Stimulated activated CD8-positive, alpha-beta memory T cell treated with anti-CD3 and anti-CD28 coated beads, Interleukin-4, amount 100 ng/mL, for 24 hours (primary cell): ENCODE results near the gene C9orf78.

Experiments
- DNase-seq: peaks from one replicate; pipeline ENCODE4 v3.0.0-alpha.2; 2020; ENCODE audit warnings: low read depth

The C9orf78 gene

GRCh38 chr9:129868023-129868871 is 33.2 kb upstream of the C9orf78 start:
- no peak for DNase-seq

GRCh38 chr9:129867136-129868022 is 32.3 kb upstream of the C9orf78 start:
- no peak for DNase-seq

GRCh38 chr9:129866394-129867135 is 31.5 kb upstream of the C9orf78 start:
- DNase-seq = no peak

GRCh38 chr9:129865668-129866320 is 30.7 kb upstream of the C9orf78 start:
- DNase-seq = no peak

- DNase-seq = no peak
Measured at GRCh38 chr9:129864991-129865647, 30.0 kb upstream of the C9orf78 start.

- DNase-seq = peak; percentile 42
Measured at GRCh38 chr9:129863059-129863690, 28.1 kb upstream of the C9orf78 start.

GRCh38 chr9:129861447-129861827 is 26.4 kb upstream of the C9orf78 start:
- DNase-seq = no peak

GRCh38 chr9:129860653-129861446 is 25.8 kb upstream of the C9orf78 start:
- DNase-seq = no peak

- DNase-seq = no peak
Measured at GRCh38 chr9:129858167-129858962, 23.3 kb upstream of the C9orf78 start.

- DNase-seq = no peak
Measured at GRCh38 chr9:129857207-129857606, 22.1 kb upstream of the C9orf78 start.

- DNase-seq = no peak
Measured at GRCh38 chr9:129854588-129855110, 19.6 kb upstream of the C9orf78 start.

GRCh38 chr9:129853614-129854013 is 18.5 kb upstream of the C9orf78 start:
- DNase-seq = no peak

GRCh38 chr9:129852579-129852978 is 17.5 kb upstream of the C9orf78 start:
- DNase-seq = no peak

GRCh38 chr9:129851821-129852220 is 16.7 kb upstream of the C9orf78 start:
- DNase-seq = no peak

GRCh38 chr9:129850821-129851550 is 15.9 kb upstream of the C9orf78 start:
- DNase-seq = no peak

GRCh38 chr9:129849901-129850300 is 14.8 kb upstream of the C9orf78 start:
- no peak for DNase-seq

GRCh38 chr9:129848712-129849441 is 13.8 kb upstream of the C9orf78 start:
- DNase-seq = no peak
